Caco-2 (cell line): ENCODE results near the gene CHID1. TPM values are rescaled to one million over a fixed set of nuclear protein-coding genes. Genes with fewer than 3 reads are reported as not detected.

Source experiments
- BruUV-seq: library from RNA; stranded (reverse); fragments of 400-500 nt; replicated peaks from 2 replicates; lab custom pipeline; 2021; lab: Mats Ljungman, UMichigan
- CTCF ChIA-PET: fragments of 300-600 bp; sonication (Branson Sonifier 250); formaldehyde crosslinking; loops from one replicate; lab custom pipeline; 2022; ENCODE audit warnings: antibody characterized with exemption; lab: Charles Lee
- POLR2A ChIA-PET: fragments of 300-600 bp; sonication (Branson Sonifier 250); formaldehyde crosslinking; loops from one replicate; lab custom pipeline; 2022; ENCODE audit warnings: antibody characterized with exemption; lab: Charles Lee
- DNase-seq, 2 experiments: peaks; one replicate each; pipeline versions ENCODE4 v3.0.0 to v3.0.0-alpha.2; 2020 to 2022
- H3K27me3 ChIP-seq: replicated peaks from 2 replicates; pipeline ENCODE4 v1.6.0; 2011; ENCODE audit warnings: low read length; ENCODE audit not compliant: control insufficient read depth, insufficient read depth
- H3K36me3 ChIP-seq: 2 replicates; pipeline ENCODE4 v1.5.1; 2011; ENCODE audit warnings: low read length; ENCODE audit not compliant: control insufficient read depth, insufficient read depth
- H3K4me1 ChIP-seq: fragments of 250-450 bp; sonication (Bioruptor Pico); 2 replicates; pipeline ENCODE4 v1.5.1; 2020; ENCODE audit warnings: mild to moderate bottlenecking
- H3K4me3 ChIP-seq: 2 replicates; pipeline ENCODE4 v1.5.1; 2011; ENCODE audit warnings: low read depth, mild to moderate bottlenecking, control low read depth, low read length
- H3K9me3 ChIP-seq: fragments of 250-450 bp; sonication (Bioruptor Pico); 2 replicates; pipeline ENCODE4 v1.5.1; 2020; ENCODE audit warnings: mild to moderate bottlenecking, moderate library complexity
- H3K27ac Mint-ChIP-seq: one replicate; pipeline ENCODE4 v1.8.0; 2022; ENCODE audit warnings: mixed read lengths; ENCODE audit not compliant: unreplicated experiment
- H3K27me3 Mint-ChIP-seq: one replicate; pipeline ENCODE4 v1.8.0; 2022; ENCODE audit warnings: mixed read lengths; ENCODE audit not compliant: insufficient read depth, unreplicated experiment
- H3K36me3 Mint-ChIP-seq: one replicate; pipeline ENCODE4 v1.8.0; 2022; ENCODE audit warnings: mild to moderate bottlenecking, mixed read lengths; ENCODE audit not compliant: insufficient read depth, unreplicated experiment
- H3K4me1 Mint-ChIP-seq: one replicate; pipeline ENCODE4 v1.8.0; 2022; ENCODE audit warnings: low read depth, mixed read lengths; ENCODE audit not compliant: unreplicated experiment
- H3K4me3 Mint-ChIP-seq: one replicate; pipeline ENCODE4 v1.8.0; 2022; ENCODE audit warnings: mild to moderate bottlenecking, moderate library complexity, mixed read lengths; ENCODE audit not compliant: unreplicated experiment
- H3K9me3 Mint-ChIP-seq: one replicate; pipeline ENCODE4 v1.8.0; 2022; ENCODE audit warnings: mixed read lengths; ENCODE audit not compliant: unreplicated experiment
- intact Hi-C: fragments of 100-400 bp; cut with micrococcal nuclease; formaldehyde crosslinking; loops from one replicate; pipeline ENCODE4 v1.10.0; 2022; ENCODE audit not compliant: unreplicated experiment
- total RNA-seq: library from RNA; stranded (reverse); gene quantifications from 2 replicates; pipeline ENCODE4 v1.2.3, GENCODE V29; 2022
- TF ChIP-seq, protein P1 (sequence below), 2 experiments: fragments of 200-600 bp in 1 of 2; IDR thresholded peaks; 1 replicate in 1 of 2; 2 replicates in 1 of 2; pipeline versions ENCODE4 v1.5.1 to v1.8.0; 2011 to 2022; ENCODE audit warnings: antibody characterized with exemption in 1 of 2, control low read depth in 1 of 2, inconsistent platforms in 1 of 2, low read depth in 1 of 2, low read length in 1 of 2, mild to moderate bottlenecking in 1 of 2, moderate library complexity in 1 of 2; ENCODE audit not compliant: insufficient read depth in 1 of 2, severe bottlenecking in 1 of 2, unreplicated experiment in 1 of 2

CHID1 gene
- total RNA-seq, 1 experiment from 2014 or later, result 180 TPM

DNA sequence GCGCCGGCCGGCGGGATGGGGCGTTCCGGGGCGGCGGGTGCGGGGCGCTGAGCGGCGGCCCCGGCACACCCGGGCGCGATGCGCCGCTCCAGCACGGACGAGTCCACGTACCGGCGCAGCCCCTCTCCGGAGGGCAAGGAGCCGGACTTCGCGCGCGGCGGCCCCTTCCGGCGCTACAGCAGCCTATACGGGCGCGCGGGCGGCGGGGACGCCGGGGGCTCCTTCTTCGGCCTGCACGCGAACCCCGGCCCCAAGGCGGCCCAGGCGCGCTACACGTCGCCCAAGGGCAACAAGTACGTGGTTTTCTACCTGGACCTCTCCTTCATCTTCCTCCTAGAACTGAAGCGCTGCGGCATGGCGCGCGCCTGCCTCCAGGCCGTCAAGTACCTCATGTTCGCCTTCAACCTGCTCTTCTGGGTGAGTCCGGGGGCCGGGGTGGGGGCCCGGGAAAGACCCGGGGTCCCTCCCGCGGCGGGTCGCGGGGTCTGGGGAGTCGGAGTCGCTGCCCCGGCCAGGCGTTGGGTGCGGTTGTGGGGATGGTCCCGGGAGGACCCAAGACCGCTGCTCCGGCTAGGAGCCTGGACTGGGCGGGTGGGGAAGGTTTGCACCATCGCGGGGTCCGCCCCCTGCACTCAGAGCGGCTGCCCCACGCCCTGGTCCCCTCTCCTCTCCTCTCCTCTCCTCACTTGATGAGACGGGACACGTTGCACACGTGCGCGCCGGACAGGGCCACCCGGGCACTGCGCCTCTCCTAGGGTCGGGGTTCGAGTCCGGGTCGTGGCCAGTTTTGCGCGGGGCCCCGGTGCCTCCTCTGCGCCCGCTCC is 60.4 kb downstream of the CHID1 start:
- Mint-ChIP-seq H3K27ac (no peak overlapping the region), H3K36me3 (peaks cover 49% of the 10 kb centered on the region), H3K9me3 (no peaks in the 10 kb centered on the region), H3K4me1 (no peaks in the 10 kb centered on the region), H3K4me3 (peak overlapping the region; percentile 77), H3K27me3 (no peaks in the 10 kb centered on the region)
- peaks cover 30% of the 10 kb centered on the region for H3K4me1 ChIP-seq
- no peaks in the 10 kb centered on the region for H3K27me3 ChIP-seq
- TF ChIP-seq, protein P1, sequence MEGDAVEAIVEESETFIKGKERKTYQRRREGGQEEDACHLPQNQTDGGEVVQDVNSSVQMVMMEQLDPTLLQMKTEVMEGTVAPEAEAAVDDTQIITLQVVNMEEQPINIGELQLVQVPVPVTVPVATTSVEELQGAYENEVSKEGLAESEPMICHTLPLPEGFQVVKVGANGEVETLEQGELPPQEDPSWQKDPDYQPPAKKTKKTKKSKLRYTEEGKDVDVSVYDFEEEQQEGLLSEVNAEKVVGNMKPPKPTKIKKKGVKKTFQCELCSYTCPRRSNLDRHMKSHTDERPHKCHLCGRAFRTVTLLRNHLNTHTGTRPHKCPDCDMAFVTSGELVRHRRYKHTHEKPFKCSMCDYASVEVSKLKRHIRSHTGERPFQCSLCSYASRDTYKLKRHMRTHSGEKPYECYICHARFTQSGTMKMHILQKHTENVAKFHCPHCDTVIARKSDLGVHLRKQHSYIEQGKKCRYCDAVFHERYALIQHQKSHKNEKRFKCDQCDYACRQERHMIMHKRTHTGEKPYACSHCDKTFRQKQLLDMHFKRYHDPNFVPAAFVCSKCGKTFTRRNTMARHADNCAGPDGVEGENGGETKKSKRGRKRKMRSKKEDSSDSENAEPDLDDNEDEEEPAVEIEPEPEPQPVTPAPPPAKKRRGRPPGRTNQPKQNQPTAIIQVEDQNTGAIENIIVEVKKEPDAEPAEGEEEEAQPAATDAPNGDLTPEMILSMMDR (IDR thresholded peaks at IDR 0.05; ENCODE audit: insufficient read depth in 1 of 2, low read depth in 1 of 2, low read length in 1 of 2, severe bottlenecking in 1 of 2, unreplicated experiment in 1 of 2), result no peak
- POLR2A ChIA-PET, result interaction anchor here (0.5 kb wide), 1 partner anchor 21 kb away, joined by 3 read pairs; no protein-coding TSS in a partner anchor
- H3K36me3 ChIP-seq, result no peaks in the 10 kb centered on the region
- intact Hi-C loops, result no loop called here
- H3K9me3 ChIP-seq, result no peaks in the 10 kb centered on the region
- peak in 1 of 2 experiments; percentile 61 for DNase-seq
- CTCF ChIA-PET, result interaction anchor here (0.6 kb wide), 2 partner anchors 72 to 156 kb away, joined by 3 to 4 read pairs; no protein-coding TSS in a partner anchor
- peak overlapping the region; percentile 56 for H3K4me3 ChIP-seq
- BruUV-seq, result TSS peak; percentile 30

DNA sequence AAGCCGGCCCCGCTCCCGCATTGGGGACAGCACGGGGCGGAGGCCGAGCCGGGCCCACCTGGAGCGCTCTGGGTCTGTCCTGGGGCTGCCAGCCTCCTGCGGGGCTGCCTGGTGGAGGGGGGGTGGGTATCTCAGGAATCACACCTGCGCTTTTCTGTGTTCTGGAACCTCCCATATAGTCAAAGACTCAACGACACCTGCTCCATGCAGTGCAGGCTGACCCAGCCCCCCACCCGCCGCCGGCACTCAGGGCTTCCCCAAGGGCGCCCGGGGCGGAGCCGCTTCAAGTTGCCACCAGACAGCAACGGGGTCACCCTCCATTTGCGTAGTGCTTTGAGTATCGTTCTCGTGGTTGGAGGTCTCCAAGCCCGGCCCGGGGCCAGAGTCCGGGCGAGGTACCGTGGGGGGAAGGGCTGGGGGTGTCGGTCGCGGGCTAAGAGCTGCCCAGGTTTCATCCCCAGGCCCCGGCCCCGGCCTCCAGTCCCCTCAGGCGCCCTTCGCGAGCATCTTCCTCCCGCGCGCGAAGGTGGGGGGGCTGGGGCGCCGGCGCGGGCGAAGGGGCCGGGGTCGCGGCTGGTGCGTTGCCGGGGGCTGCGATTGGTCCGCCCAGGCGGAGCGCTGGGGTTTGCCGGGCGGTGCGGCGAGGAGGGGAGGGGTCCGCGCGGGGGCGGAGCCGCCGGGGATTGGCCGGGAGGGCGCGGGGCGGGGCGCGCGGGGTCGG is 61.3 kb downstream of the CHID1 start:
- no peaks in the 10 kb centered on the region for H3K9me3 ChIP-seq
- peak overlapping the region; percentile 56 for H3K4me3 ChIP-seq
- H3K27me3 ChIP-seq, result no peaks in the 10 kb centered on the region
- no peaks in the 10 kb centered on the region for H3K36me3 ChIP-seq
- peaks cover 52% of the 10 kb centered on the region for H3K36me3 Mint-ChIP-seq
- H3K9me3 Mint-ChIP-seq, result no peaks in the 10 kb centered on the region
- ChIA-PET POLR2A (interaction anchor here (0.5 kb wide), 1 partner anchor 20 kb away, joined by 3 read pairs; no protein-coding TSS in a partner anchor), CTCF (interaction anchor here (0.6 to 1.3 kb wide), 6 partner anchors 8 to 155 kb away, joined by 3 to 6 read pairs (median 4); no protein-coding TSS in a partner anchor)
- TF ChIP-seq, protein P1 (IDR thresholded peaks at IDR 0.05; ENCODE audit: insufficient read depth in 1 of 2, low read depth in 1 of 2, low read length in 1 of 2, severe bottlenecking in 1 of 2, unreplicated experiment in 1 of 2), result no peak
- no peaks in the 10 kb centered on the region for H3K27me3 Mint-ChIP-seq
- no peak overlapping the region for H3K27ac Mint-ChIP-seq
- H3K4me1 ChIP-seq, result peaks cover 37% of the 10 kb centered on the region
- peak overlapping the region; percentile 77 for H3K4me3 Mint-ChIP-seq
- intact Hi-C loops, result no loop called here
- DNase-seq, result peak; percentile 79 to 88
- no TSS peak for BruUV-seq
- no peaks in the 10 kb centered on the region for H3K4me1 Mint-ChIP-seq

DNA sequence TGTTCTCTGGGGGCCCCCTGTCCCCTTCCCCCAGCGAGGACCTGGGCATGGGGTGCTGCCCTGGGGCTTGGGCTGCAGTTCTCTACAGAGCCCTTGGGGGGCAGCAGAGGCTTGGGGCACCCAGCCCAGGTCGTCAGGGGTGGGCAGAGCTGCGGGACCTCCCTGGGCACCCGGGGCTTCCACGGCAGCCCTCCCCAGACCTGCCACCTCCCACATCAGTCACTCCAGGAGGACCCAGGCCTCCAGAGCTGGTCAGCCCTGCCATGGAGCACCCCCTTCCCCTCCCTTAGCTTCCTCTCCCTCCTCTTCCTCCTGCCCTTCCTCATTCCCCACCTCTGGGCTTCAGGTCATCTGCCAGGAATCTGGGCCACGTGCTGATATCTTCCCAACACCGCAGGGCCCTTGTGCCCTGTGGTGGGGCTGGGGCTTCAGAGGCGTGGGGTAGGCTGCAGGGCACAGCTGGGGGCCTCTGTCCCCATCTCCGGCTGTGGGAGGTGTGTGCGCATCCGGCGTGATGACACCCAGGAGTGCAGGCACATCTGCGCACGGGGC is 62.2 kb downstream of the CHID1 start:
- ChIA-PET POLR2A (interaction anchor here (0.5 kb wide), 1 partner anchor 29 kb away, joined by 3 read pairs; no protein-coding TSS in a partner anchor), CTCF (interaction anchor here (0.6 to 1.3 kb wide), 5 partner anchors 8 to 104 kb away, joined by 3 to 6 read pairs (median 3); no protein-coding TSS in a partner anchor)
- Histone ChIP-seq H3K4me3 (peak overlapping the region; percentile 46), H3K9me3 (no peaks in the 10 kb centered on the region), H3K27me3 (no peaks in the 10 kb centered on the region), H3K4me1 (peaks cover 43% of the 10 kb centered on the region), H3K36me3 (no peaks in the 10 kb centered on the region)
- TF ChIP-seq, protein P1 (IDR thresholded peaks at IDR 0.05; ENCODE audit: insufficient read depth in 1 of 2, low read depth in 1 of 2, low read length in 1 of 2, severe bottlenecking in 1 of 2, unreplicated experiment in 1 of 2), result peak; percentile 84 to 89
- intact Hi-C loops, result loop anchor here (1.0 kb wide), 1 partner anchor 203 kb away; no protein-coding TSS in a partner anchor
- Mint-ChIP-seq H3K27ac (no peak overlapping the region), H3K27me3 (no peaks in the 10 kb centered on the region), H3K36me3 (peaks cover 44% of the 10 kb centered on the region), H3K9me3 (no peaks in the 10 kb centered on the region), H3K4me3 (peak overlapping the region; percentile 77), H3K4me1 (no peaks in the 10 kb centered on the region)
- peak in 1 of 2 experiments; percentile 75 for DNase-seq
- BruUV-seq, result no TSS peak
